Measurements from ENCODE around the gene SEC14L2. TPM values are rescaled to one million over a fixed set of nuclear protein-coding genes. Genes with fewer than 3 reads are reported as not detected.

Gene SEC14L2
- total RNA-seq, 1 experiment from 2014 or later = 33.5 TPM

DNA sequence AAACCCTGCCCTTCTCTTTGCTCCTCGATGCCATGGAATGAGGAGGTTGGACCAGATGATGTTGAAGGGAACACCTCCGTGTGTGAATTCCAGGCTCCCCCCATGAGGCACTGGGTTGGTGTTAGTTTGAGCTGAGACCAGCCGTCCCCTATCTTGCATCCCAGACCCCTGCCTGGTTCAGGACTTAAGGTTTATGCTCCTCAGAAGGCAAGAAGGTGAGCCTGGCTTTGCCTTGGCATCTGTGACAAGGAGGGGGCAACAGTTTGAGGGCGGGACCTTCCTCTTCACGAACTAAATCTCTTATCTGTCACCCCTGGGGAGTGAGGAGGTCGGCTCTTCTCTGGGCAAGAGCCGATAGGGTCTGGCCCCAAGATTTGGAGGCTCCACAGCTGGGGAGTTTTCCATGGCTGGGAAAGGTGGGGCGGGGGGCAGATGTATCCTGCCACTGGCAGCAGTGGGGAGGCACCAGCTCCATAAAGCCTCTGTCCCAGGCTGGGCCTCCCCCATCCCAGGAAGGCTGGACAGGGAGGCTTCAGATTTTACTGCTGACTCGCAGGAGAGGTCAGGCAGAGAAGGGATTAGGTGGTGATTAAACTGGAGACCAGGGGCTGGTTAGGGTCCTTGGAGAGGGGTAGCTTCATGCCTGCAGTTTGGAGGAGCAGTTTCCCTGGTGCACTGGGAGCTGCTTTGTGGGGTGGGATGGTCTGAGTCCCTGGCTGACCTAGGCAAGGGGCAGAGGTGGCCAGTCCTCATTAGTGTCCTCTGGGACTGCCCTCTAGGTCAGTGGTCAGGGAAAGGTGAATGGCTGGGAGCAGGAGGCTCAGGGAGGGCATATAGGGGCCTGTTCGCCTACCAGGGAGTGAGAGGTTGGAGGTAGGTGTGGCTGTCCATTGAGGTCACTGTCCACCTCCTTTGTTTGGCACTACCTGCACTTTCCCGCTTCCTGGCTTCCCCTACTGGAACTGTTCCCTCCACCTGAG is 1.1 kb downstream of the SEC14L2 start (continued):
- no peak for TF ChIP-seq ZBTB33 (IDR thresholded peaks at IDR 0.05; ENCODE audit: extremely low read depth, insufficient replicate concordance, low read length)

- ATAC-seq (no peak), DNase-seq (ENCODE audit: low read depth, low spot score) (no peak)
- H3K4me1 ChIP-seq (ENCODE audit: control insufficient read depth in 1 of 2, insufficient read depth in 2 of 2, low read length in 2 of 2) = peaks cover 19 to 45% of the 10 kb centered on the region in 2 experiments; a peak in 3 of 4 replicates
- peak overlapping the region; percentile 80 to 94; a peak in 2 of 4 replicates for H3K4me3 ChIP-seq (replicated peaks in 1 of 2; ENCODE audit: low read depth in 1 of 2, low read length in 2 of 2)
- H3K27me3 ChIP-seq (ENCODE audit: insufficient read depth, low read length) = no peaks in the 10 kb centered on the region
- no peaks in the 10 kb centered on the region for H3K9me2 ChIP-seq (ENCODE audit: insufficient read depth)
- H3K9ac ChIP-seq (ENCODE audit: low read length) = peak overlapping the region; percentile 91; the same call in 1 of the 2 replicates
- peaks cover 0 to 19% of the 10 kb centered on the region in 2 experiments; a peak in 2 of 4 replicates for H3K36me3 ChIP-seq (ENCODE audit: control insufficient read depth in 1 of 2, insufficient read depth in 2 of 2, low read length in 2 of 2)
- no TSS peak for BruUV-seq (replicated peaks)
- peak overlapping the region; percentile 98 for H3K4me2 ChIP-seq (ENCODE audit: low read length)
- ChIA-PET POLR2A (no interaction called here), RAD21 (ENCODE audit: low non-redundant PET in 1 of 2, low total read pairs in 2 of 2, uncharacterized antibody in 2 of 2, unreplicated experiment in 2 of 2) (no interaction called here), CTCF (interaction anchor here (2.2 kb wide), 1 partner anchor 12 kb away, joined by 6 read pairs; the partner anchor contains the start of gene RNF215)
- H2AFZ ChIP-seq (ENCODE audit: low read depth, low read length, poor library complexity, severe bottlenecking) = no peak overlapping the region
- TF ChIP-seq CBX3 (IDR thresholded peaks at IDR 0.05; ENCODE audit: low read depth) = no peak
- TF ChIP-seq ZBTB33 (IDR thresholded peaks at IDR 0.05; ENCODE audit: extremely low read depth, insufficient replicate concordance, low read length) = no peak
- no peak for TF ChIP-seq EZH2 (IDR thresholded peaks at IDR 0.05)
- TF ChIP-seq SRF (IDR thresholded peaks at IDR 0.05; ENCODE audit: low read depth) = no peak
- TF ChIP-seq, protein P1, sequence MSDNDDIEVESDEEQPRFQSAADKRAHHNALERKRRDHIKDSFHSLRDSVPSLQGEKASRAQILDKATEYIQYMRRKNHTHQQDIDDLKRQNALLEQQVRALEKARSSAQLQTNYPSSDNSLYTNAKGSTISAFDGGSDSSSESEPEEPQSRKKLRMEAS (IDR thresholded peaks at IDR 0.05) = no peak
- no peak for TF ChIP-seq YY1 (IDR thresholded peaks at IDR 0.05; ENCODE audit: extremely low read depth, insufficient replicate concordance, low read depth, low read length)
- no peaks in the 10 kb centered on the region for H4K20me1 ChIP-seq (ENCODE audit: insufficient read depth)
- H3K27ac ChIP-seq (ENCODE audit: low read depth, low read length) = no peak overlapping the region
- peaks cover 44% of the 10 kb centered on the region for H3K79me2 ChIP-seq (ENCODE audit: insufficient read depth, low read length)
- intact Hi-C loops (cut with micrococcal nuclease) = no loop called here
- no peaks in the 10 kb centered on the region for H3K9me3 ChIP-seq (ENCODE audit: control insufficient read depth in 1 of 2, insufficient read depth in 1 of 2, low read depth in 1 of 2, low read length in 2 of 2)
Observed at GRCh38 chr22:30398685-30399680, 2.2 kb downstream of the SEC14L2 start.

All from HCT116 (cell line).